Endothelial cell of umbilical vein (primary cell): ENCODE measurements around the gene LARGE1. TPM values are rescaled to one million over a fixed set of nuclear protein-coding genes. Genes with fewer than 3 reads are reported as not detected.

ENCODE experiments used
- BruUV-seq: library from RNA; stranded (reverse); fragments of 400-500 nt; replicated peaks from 2 replicates; lab custom pipeline; 2021; lab: Mats Ljungman, UMichigan
- CTCF ChIA-PET: fragments of 300-600, 350-600 bp; sonication (Branson Sonifier 250); formaldehyde crosslinking; loops from one replicate; lab custom pipeline; 2021; ENCODE audit warnings: antibody characterized with exemption, inconsistent platforms; lab: Charles Lee
- POLR2A ChIA-PET: fragments of 300-600, 350-600 bp; sonication (Branson Sonifier 250); formaldehyde crosslinking; loops from one replicate; lab custom pipeline; 2021; ENCODE audit warnings: antibody characterized with exemption, inconsistent platforms; lab: Charles Lee
- DNase-seq: peaks from one replicate; pipeline ENCODE4 v3.0.0-alpha.2; 2011; ENCODE audit warnings: low read depth, low spot score
- FAIRE-seq: peaks from 2 replicates; lab custom pipeline; 2011; peaks lifted over from hg19 to GRCh38; lab: Jason Lieb, UNC
- H2AFZ ChIP-seq: 2 replicates; pipeline ENCODE4 v1.6.0; 2012; ENCODE audit warnings: low read depth, low read length, control low read depth, inconsistent platforms
- H3K27ac ChIP-seq: 2 replicates; pipeline ENCODE4 v1.5.1; 2011; ENCODE audit warnings: low read depth, mild to moderate bottlenecking, control low read depth, low read length, moderate library complexity; ENCODE audit not compliant: insufficient read depth
- H3K27me3 ChIP-seq, 2 experiments: 2 replicates each; pipeline versions ENCODE4 v1.6.0 to v1.6.1; 2011; ENCODE audit warnings: low read length in 2 of 2, mixed read lengths in 1 of 2; ENCODE audit not compliant: control insufficient read depth in 2 of 2, insufficient read depth in 2 of 2
- H3K36me3 ChIP-seq, 2 experiments: 2 replicates in 1 of 2; 3 replicates in 1 of 2; pipeline ENCODE4 v1.5.1; 2011; ENCODE audit warnings: low read length in 2 of 2, mild to moderate bottlenecking in 1 of 2, moderate library complexity in 1 of 2; ENCODE audit not compliant: control insufficient read depth in 2 of 2, insufficient read depth in 2 of 2; ENCODE audit errors: extremely low read depth in 1 of 2
- H3K4me1 ChIP-seq: 3 replicates; pipeline ENCODE4 v1.5.1; 2011; ENCODE audit warnings: mild to moderate bottlenecking, low read length; ENCODE audit not compliant: control insufficient read depth, insufficient read depth; ENCODE audit errors: extremely low read depth
- H3K4me2 ChIP-seq: 2 replicates; pipeline ENCODE4 v1.6.1; 2011; ENCODE audit warnings: low read length, control low read depth, mixed read lengths; ENCODE audit not compliant: insufficient read depth
- H3K4me3 ChIP-seq, 3 experiments: fragments of 200-600 bp in 1 of 3; sonication (generic), shearing (Covaris generic) in 1 of 3; replicated peaks in 1 of 3; 2 replicates each; pipeline ENCODE4 v1.5.1; 2011 to 2016; ENCODE audit warnings: control low read depth in 3 of 3, low read length in 3 of 3, mild to moderate bottlenecking in 2 of 3, inconsistent platforms in 1 of 3, low read depth in 1 of 3, moderate library complexity in 1 of 3; ENCODE audit not compliant: insufficient read depth in 1 of 3
- H3K79me2 ChIP-seq: 2 replicates; pipeline ENCODE4 v1.6.0; 2012; ENCODE audit warnings: low read length, inconsistent platforms; ENCODE audit not compliant: control insufficient read depth, insufficient read depth
- H3K9ac ChIP-seq: replicated peaks from 2 replicates; pipeline ENCODE3; 2011; ENCODE audit warnings: low read length, control low read depth; ENCODE audit not compliant: insufficient read depth; ENCODE audit errors: extremely low read depth
- H3K9me1 ChIP-seq: replicated peaks from 3 replicates; pipeline ENCODE4 v1.6.0; 2011; ENCODE audit warnings: mild to moderate bottlenecking, low read length; ENCODE audit not compliant: control insufficient read depth, insufficient read depth; ENCODE audit errors: extremely low read depth
- H3K9me3 ChIP-seq: replicated peaks from 2 replicates; pipeline ENCODE4 v1.5.1; 2012; ENCODE audit warnings: low read length, inconsistent platforms; ENCODE audit not compliant: control insufficient read depth, insufficient read depth
- H4K20me1 ChIP-seq: replicated peaks from 2 replicates; pipeline ENCODE3; 2011; ENCODE audit warnings: mild to moderate bottlenecking, low read length; ENCODE audit not compliant: control insufficient read depth, insufficient read depth; ENCODE audit errors: extremely low read depth
- EZH2 ChIP-seq: IDR thresholded peaks from 2 replicates; pipeline ENCODE4 v1.6.1; 2012; ENCODE audit warnings: borderline replicate concordance, low read depth, mild to moderate bottlenecking, moderate library complexity, low read length, inconsistent platforms; ENCODE audit not compliant: severe bottlenecking
- FOS ChIP-seq: IDR thresholded peaks from 2 replicates; pipeline ENCODE4 v1.6.1; 2011; ENCODE audit warnings: mild to moderate bottlenecking, low read length, moderate library complexity, borderline replicate concordance; ENCODE audit not compliant: insufficient read depth
- GATA2 ChIP-seq: IDR thresholded peaks from 2 replicates; pipeline ENCODE4 v1.7.0; 2011; ENCODE audit warnings: low read depth, mild to moderate bottlenecking, moderate library complexity, mixed read lengths, low read length; ENCODE audit not compliant: insufficient read length, insufficient read depth
- JUN ChIP-seq: IDR thresholded peaks from 2 replicates; pipeline ENCODE4 v1.6.1; 2011; ENCODE audit warnings: borderline replicate concordance, low read depth; ENCODE audit not compliant: insufficient read length, insufficient read depth
- MYC ChIP-seq: IDR thresholded peaks from one replicate; pipeline ENCODE4 v1.6.1; 2011; ENCODE audit warnings: mild to moderate bottlenecking, low read depth, low read length
- POLR2A ChIP-seq: IDR thresholded peaks from 2 replicates; pipeline ENCODE4 v1.6.1; 2012; ENCODE audit warnings: low read depth, mild to moderate bottlenecking, control low read depth, low read length
- POLR2AphosphoS5 ChIP-seq: IDR thresholded peaks from 2 replicates; pipeline ENCODE4 v1.6.1; 2012; ENCODE audit warnings: low read depth, mild to moderate bottlenecking, control low read depth, low read length, moderate library complexity; ENCODE audit not compliant: insufficient read depth
- dilution Hi-C: fragments of 300-500 bp; cut with MboI; formaldehyde crosslinking; loops from one replicate; pipeline ENCODE4 v1.15.0; 2019; ENCODE audit warnings: low sequenced_read_pairs; ENCODE audit not compliant: extremely low pct_ligation_motif_present
- intact Hi-C: fragments of 100-400 bp; cut with micrococcal nuclease; formaldehyde crosslinking; loops from one replicate; pipeline ENCODE4 v1.10.0; 2022
- polyA plus RNA-seq, 4 experiments: library from polyadenylated mRNA; depleted of rRNA in 3 of 4; stranded (reverse) in 3 of 4; unstranded in 1 of 4; fragments of >200 nt; gene quantifications; 2 replicates each; pipeline versions ENCODE4 v1.2.1 to v1.2.3, GENCODE V29; 2011 to 2012; ENCODE audit warnings: missing spikeins in 1 of 4
- total RNA-seq: library from RNA; stranded (reverse); gene quantifications from 2 replicates; pipeline ENCODE4 v1.2.3, GENCODE V29; 2021
- TF ChIP-seq, protein P1 (sequence below), 2 donors: IDR thresholded peaks; 1 replicate in 1 of 2; 2 replicates in 1 of 2; pipeline ENCODE4 v1.5.1; 2011; ENCODE audit warnings: low read length in 2 of 2, mild to moderate bottlenecking in 2 of 2, moderate library complexity in 2 of 2, control low read depth in 1 of 2, inconsistent platforms in 1 of 2, low read depth in 1 of 2; ENCODE audit not compliant: insufficient read depth in 1 of 2; ENCODE audit errors: extremely low read depth in 1 of 2

LARGE1 gene
- total and polyA plus RNA-seq, 2 donors (not counting 3 experiments of a cell fraction or from before 2014, with no cell fraction given) = 0.95 to 4.4 TPM

DNA sequence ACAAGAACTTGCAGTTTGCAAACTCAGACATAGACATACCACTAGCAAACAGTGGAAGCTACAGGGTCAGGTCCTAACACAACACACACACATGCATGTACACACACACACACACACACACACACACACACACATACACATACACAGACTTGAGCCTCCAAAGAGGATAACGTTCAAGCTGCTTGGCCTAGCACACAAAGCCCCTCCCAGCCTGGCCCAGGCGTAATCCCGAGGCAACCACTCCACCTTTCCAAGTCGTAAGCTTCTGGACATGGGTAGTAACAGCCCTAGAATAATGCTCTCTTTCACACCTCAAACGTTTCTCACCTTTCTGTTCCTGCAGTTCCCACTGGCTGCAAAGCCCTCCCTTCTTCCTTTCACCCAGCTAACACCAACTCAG lies 88.6 kb downstream of the LARGE1 start:
- dilution Hi-C loops (no loop called here), intact Hi-C loops (no loop called here)
- Histone ChIP-seq H3K27me3 (no peaks in the 10 kb centered on the region), H4K20me1 (no peaks in the 10 kb centered on the region), H3K9ac (no peak overlapping the region), H3K9me1 (no peaks in the 10 kb centered on the region), H3K9me3 (peaks cover 8% of the 10 kb centered on the region), H3K4me2 (no peak overlapping the region), H3K4me1 (no peaks in the 10 kb centered on the region), H3K36me3 (no peaks in the 10 kb centered on the region), H3K79me2 (no peaks in the 10 kb centered on the region), H3K27ac (no peak overlapping the region), H3K4me3 (no peak overlapping the region), H2AFZ (no peak overlapping the region)
- ChIA-PET POLR2A (no interaction called here), CTCF (no interaction called here)
- no TSS peak for BruUV-seq
- DNase-seq = no peak
- no peak for FAIRE-seq
- no peak for TF ChIP-seq GATA2
- no peak for TF ChIP-seq POLR2A
- TF ChIP-seq POLR2AphosphoS5 = no peak
- TF ChIP-seq JUN = no peak
- TF ChIP-seq EZH2 = no peak
- no peak for TF ChIP-seq FOS
- TF ChIP-seq, protein P1, sequence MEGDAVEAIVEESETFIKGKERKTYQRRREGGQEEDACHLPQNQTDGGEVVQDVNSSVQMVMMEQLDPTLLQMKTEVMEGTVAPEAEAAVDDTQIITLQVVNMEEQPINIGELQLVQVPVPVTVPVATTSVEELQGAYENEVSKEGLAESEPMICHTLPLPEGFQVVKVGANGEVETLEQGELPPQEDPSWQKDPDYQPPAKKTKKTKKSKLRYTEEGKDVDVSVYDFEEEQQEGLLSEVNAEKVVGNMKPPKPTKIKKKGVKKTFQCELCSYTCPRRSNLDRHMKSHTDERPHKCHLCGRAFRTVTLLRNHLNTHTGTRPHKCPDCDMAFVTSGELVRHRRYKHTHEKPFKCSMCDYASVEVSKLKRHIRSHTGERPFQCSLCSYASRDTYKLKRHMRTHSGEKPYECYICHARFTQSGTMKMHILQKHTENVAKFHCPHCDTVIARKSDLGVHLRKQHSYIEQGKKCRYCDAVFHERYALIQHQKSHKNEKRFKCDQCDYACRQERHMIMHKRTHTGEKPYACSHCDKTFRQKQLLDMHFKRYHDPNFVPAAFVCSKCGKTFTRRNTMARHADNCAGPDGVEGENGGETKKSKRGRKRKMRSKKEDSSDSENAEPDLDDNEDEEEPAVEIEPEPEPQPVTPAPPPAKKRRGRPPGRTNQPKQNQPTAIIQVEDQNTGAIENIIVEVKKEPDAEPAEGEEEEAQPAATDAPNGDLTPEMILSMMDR (IDR thresholded peaks at IDR 0.05; ENCODE audit: extremely low read depth in 1 of 2, insufficient read depth in 1 of 2, low read depth in 1 of 2, low read length in 2 of 2) = no peak
- TF ChIP-seq MYC = no peak
